K562 (cell line): ENCODE measurements around the gene CYYR1. TPM values are rescaled to one million over a fixed set of nuclear protein-coding genes. Genes with fewer than 3 reads are reported as not detected.

Source experiments
- ATAC-seq: fragments of 200-7000 bp; cut with Tn5 transposase; 3 replicates; pipeline ENCODE4 v1.9.1; 2020; ENCODE audit warnings: moderate library complexity
- BruUV-seq: library from RNA; stranded (reverse); fragments of 400-500 nt; replicated peaks from 2 replicates; lab custom pipeline; 2021; lab: Mats Ljungman, UMichigan
- CTCF ChIA-PET: fragments of 300-600 bp; formaldehyde crosslinking; extraction: SDS; loops from one replicate; lab custom pipeline; 2021; ENCODE audit warnings: low intra/inter-chr PET ratio; lab: Yijun Ruan, JAX
- POLR2A ChIA-PET: fragments of 300-600, 350-650 bp; sonication (Branson Sonifier 250); formaldehyde crosslinking; extraction: SDS; loops from one replicate; lab custom pipeline; 2021; ENCODE audit warnings: antibody characterized with exemption, inconsistent platforms; lab: Yijun Ruan, JAX
- DNase-seq, 4 experiments: peaks; one replicate each; pipeline versions ENCODE4 v3.0.0 to v3.0.0-alpha.2; 2011 to 2018; ENCODE audit warnings: low spot score in 3 of 4, mixed read lengths in 3 of 4; ENCODE audit errors: extremely low read depth in 1 of 4
- FAIRE-seq: peaks from 2 replicates; lab custom pipeline; 2011; peaks lifted over from hg19 to GRCh38; lab: Jason Lieb, UNC
- H2AFZ ChIP-seq: 2 replicates; pipeline ENCODE4 v1.6.0; 2011; ENCODE audit warnings: low read depth, low read length, control low read depth, inconsistent platforms
- H3K27ac ChIP-seq: fragments of 200-600 bp; 3 replicates; pipeline ENCODE4 v1.8.0; 2011; ENCODE audit warnings: low read depth, mild to moderate bottlenecking, control low read depth, inconsistent platforms, low read length, moderate library complexity, mixed read lengths; ENCODE audit errors: extremely low read depth
- H3K27me3 ChIP-seq, 2 experiments: fragments of 300-600 bp in 1 of 2; 2 replicates in 1 of 2; 3 replicates in 1 of 2; pipeline versions ENCODE4 v1.6.0 to v1.8.0; 2011; ENCODE audit warnings: inconsistent platforms in 2 of 2, low read length in 2 of 2, mild to moderate bottlenecking in 1 of 2, mixed read lengths in 1 of 2, moderate library complexity in 1 of 2; ENCODE audit not compliant: control insufficient read depth in 2 of 2, insufficient read depth in 2 of 2
- H3K36me3 ChIP-seq: fragments of 300-600 bp; 3 replicates; pipeline ENCODE4 v1.8.0; 2011; ENCODE audit warnings: mild to moderate bottlenecking, low read length, inconsistent platforms; ENCODE audit not compliant: control insufficient read depth, insufficient read depth
- H3K4me1 ChIP-seq, 2 experiments: fragments of 200-600 bp in 1 of 2; replicated peaks in 1 of 2; 2 replicates in 1 of 2; 3 replicates in 1 of 2; pipeline versions ENCODE4 v1.5.1 to v1.8.0; 2011; ENCODE audit warnings: inconsistent platforms in 2 of 2, low read length in 2 of 2, mild to moderate bottlenecking in 1 of 2, mixed read lengths in 1 of 2, moderate library complexity in 1 of 2; ENCODE audit not compliant: control insufficient read depth in 2 of 2, insufficient read depth in 2 of 2
- H3K4me2 ChIP-seq: 2 replicates; pipeline ENCODE4 v1.6.1; 2011; ENCODE audit warnings: low read length, control low read depth, inconsistent platforms, mixed read lengths; ENCODE audit not compliant: insufficient read depth
- H3K4me3 ChIP-seq: fragments of 200-600 bp; sonication (generic), shearing (Covaris generic); 2 replicates; pipeline ENCODE4 v1.5.1; 2016; ENCODE audit warnings: control low read depth, inconsistent platforms
- H3K79me2 ChIP-seq: fragments of 200-600 bp; 3 replicates; pipeline ENCODE4 v1.8.0; 2011; ENCODE audit warnings: low read length, inconsistent platforms; ENCODE audit not compliant: control insufficient read depth, insufficient read depth
- H3K9ac ChIP-seq, 2 experiments: 2 replicates each; pipeline versions ENCODE4 v1.6.0 to v1.6.1; 2011; ENCODE audit warnings: low read depth in 2 of 2, low read length in 2 of 2, control low read depth in 1 of 2, inconsistent platforms in 1 of 2, mild to moderate bottlenecking in 1 of 2, mixed read lengths in 1 of 2; ENCODE audit not compliant: insufficient read depth in 1 of 2
- H3K9me1 ChIP-seq: one replicate; pipeline ENCODE4 v1.6.0; 2011; ENCODE audit warnings: inconsistent platforms, mild to moderate bottlenecking, low read length, moderate library complexity; ENCODE audit not compliant: control insufficient read depth, insufficient read depth
- H3K9me3 ChIP-seq: replicated peaks from 2 replicates; pipeline ENCODE4 v1.5.1; 2011; ENCODE audit warnings: low read depth, low read length, inconsistent platforms; ENCODE audit not compliant: control insufficient read depth, insufficient read depth
- H4K20me1 ChIP-seq: replicated peaks from 2 replicates; pipeline ENCODE4 v1.6.1; 2011; ENCODE audit warnings: low read length, inconsistent platforms, mixed read lengths; ENCODE audit not compliant: control insufficient read depth, insufficient read depth
- CCAR2 ChIP-seq: fragments of 200-400 bp; formaldehyde crosslinking; IDR thresholded peaks from 2 replicates; pipeline ENCODE4 v1.6.1; 2017; ENCODE audit warnings: mild to moderate bottlenecking, low read depth, low read length
- ELF2 ChIP-seq: fragments of 250-450 bp; sonication (Bioruptor Pico); IDR thresholded peaks from 2 replicates; pipeline ENCODE4 v1.5.0; 2021; ENCODE audit warnings: mild to moderate bottlenecking
- GATAD2B ChIP-seq: fragments of 450-650 bp; IDR thresholded peaks from 2 replicates; pipeline ENCODE4 v1.6.1; 2017; ENCODE audit warnings: mild to moderate bottlenecking, borderline replicate concordance
- HBP1 ChIP-seq: fragments of 450-650 bp; formaldehyde crosslinking; IDR thresholded peaks from 2 replicates; pipeline ENCODE4 v1.4.0; 2022; ENCODE audit warnings: missing genetic modification characterization
- HOXB6 ChIP-seq: fragments of 250-450 bp; sonication (Bioruptor Pico); IDR thresholded peaks from 2 replicates; pipeline ENCODE4 v1.5.1; 2022; ENCODE audit warnings: mild to moderate bottlenecking, borderline replicate concordance
- MCM2 ChIP-seq: fragments of 450-650 bp; IDR thresholded peaks from 2 replicates; pipeline ENCODE4 v1.6.1; 2017; ENCODE audit warnings: low read depth, mild to moderate bottlenecking
- ZC3H4 ChIP-seq: sonication (generic); formaldehyde crosslinking; IDR thresholded peaks from 2 replicates; pipeline ENCODE4 v1.9.0; 2021; ENCODE audit warnings: missing genetic modification reagents, borderline replicate concordance
- ZNF23 ChIP-seq: fragments of 250-450 bp; sonication (Bioruptor Pico); IDR thresholded peaks from 2 replicates; pipeline ENCODE4 v1.4.0; 2020; ENCODE audit warnings: mild to moderate bottlenecking
- ZZZ3 ChIP-seq: fragments of 450-650 bp; IDR thresholded peaks from 2 replicates; pipeline ENCODE4 v1.6.1; 2016; ENCODE audit warnings: antibody characterized with exemption, mild to moderate bottlenecking, moderate library complexity
- WGBS: fragments of 100-300 bp; shearing (Covaris generic); methylation state at CpG from one replicate; pipeline ENCODE4 v1.1.6; 2016; ENCODE audit warnings: low coverage, mixed read lengths; ENCODE audit not compliant: insufficient coverage; ENCODE audit errors: missing lambda C conversion rate; 5-methylcytosine and 5-hydroxymethylcytosine counted together
- in situ Hi-C: fragments of 300-500 bp; cut with MboI; formaldehyde crosslinking; loops from 4 replicates; pipeline ENCODE4 v1.15.0; 2018; ENCODE audit warnings: inconsistent platforms, mixed read lengths
- intact Hi-C: fragments of 100-400 bp; cut with micrococcal nuclease; formaldehyde crosslinking; loops from 2 replicates; pipeline ENCODE4 v1.14.2; 2022
- polyA plus RNA-seq, 8 experiments: library from polyadenylated mRNA; depleted of rRNA in 4 of 8; stranded (reverse) in 5 of 8; unstranded in 3 of 8; fragments of >200 nt; fragmentation: Nextera tagmentation in 2 of 8; fragmentation: Illumina TruSeq in 1 of 8; extraction: Ambion mirVana in 2 of 8; extraction: Trizol in 1 of 8; gene quantifications; 2 replicates each; pipeline versions ENCODE4 v1.2.1 to v1.2.3, GENCODE V29; 2011 to 2014; ENCODE audit warnings: inconsistent platforms in 1 of 8, missing spikeins in 1 of 8
- total RNA-seq, 7 experiments: library from RNA; depleted of rRNA in 6 of 7; stranded (reverse); fragments of >200 nt in 6 of 7; fragmentation: Illumina TruSeq in 2 of 7; extraction: Trizol in 2 of 7; gene quantifications; 2 replicates each; pipeline versions ENCODE4 v1.2.1 to v1.2.3, GENCODE V29; 2011 to 2021; ENCODE audit warnings: low replicate concordance in 1 of 7

The CYYR1 gene
- total and polyA plus RNA-seq, 9 of the 15 experiments (the other 6 are each of a cell fraction or from before 2014, with no cell fraction given), result not detected

GRCh38 chr21:26433386-26433785 is 139.7 kb downstream of the CYYR1 start:
- intact Hi-C loops (no loop called here), in situ Hi-C loops (no loop called here)
- no peak overlapping the region for H3K4me3 ChIP-seq
- ATAC-seq (no peak), FAIRE-seq (no peak)
- WGBS, result 0% methylated on average over 1 of the region's 1 CpG
- no peaks in the 10 kb centered on the region for H3K9me1 ChIP-seq
- POLR2A ChIA-PET, result no interaction called here
- TF ChIP-seq ZNF23 (CRISPR knock-in tag), result no peak
- TF ChIP-seq HBP1 (CRISPR knock-in tag), result no peak
- TF ChIP-seq ZC3H4, result no peak
- TF ChIP-seq CCAR2, result no peak
- TF ChIP-seq MCM2, result no peak
- TF ChIP-seq ELF2 (CRISPR knock-in tag), result no peak
- TF ChIP-seq HOXB6 (CRISPR knock-in tag), result no peak
- TF ChIP-seq ZZZ3, result no peak
- TF ChIP-seq GATAD2B, result no peak
- TF ChIP-seq, all 486 proteins: peak for 0
- Histone ChIP-seq H4K20me1 (no peaks in the 10 kb centered on the region), H3K27me3 (no peaks in the 10 kb centered on the region), H3K4me1 (no peaks in the 10 kb centered on the region), H3K36me3 (no peaks in the 10 kb centered on the region), H3K9me3 (peaks cover 5% of the 10 kb centered on the region; the same call in 1 of the 2 replicates), H3K4me2 (no peak overlapping the region), H3K79me2 (no peaks in the 10 kb centered on the region), H3K9ac (no peak overlapping the region), H3K27ac (no peak overlapping the region), H2AFZ (no peak overlapping the region)
- CTCF ChIA-PET, result no interaction called here
- no TSS peak for BruUV-seq
- no peak for DNase-seq
